ENCODE results near the gene MRPL44.

DNA sequence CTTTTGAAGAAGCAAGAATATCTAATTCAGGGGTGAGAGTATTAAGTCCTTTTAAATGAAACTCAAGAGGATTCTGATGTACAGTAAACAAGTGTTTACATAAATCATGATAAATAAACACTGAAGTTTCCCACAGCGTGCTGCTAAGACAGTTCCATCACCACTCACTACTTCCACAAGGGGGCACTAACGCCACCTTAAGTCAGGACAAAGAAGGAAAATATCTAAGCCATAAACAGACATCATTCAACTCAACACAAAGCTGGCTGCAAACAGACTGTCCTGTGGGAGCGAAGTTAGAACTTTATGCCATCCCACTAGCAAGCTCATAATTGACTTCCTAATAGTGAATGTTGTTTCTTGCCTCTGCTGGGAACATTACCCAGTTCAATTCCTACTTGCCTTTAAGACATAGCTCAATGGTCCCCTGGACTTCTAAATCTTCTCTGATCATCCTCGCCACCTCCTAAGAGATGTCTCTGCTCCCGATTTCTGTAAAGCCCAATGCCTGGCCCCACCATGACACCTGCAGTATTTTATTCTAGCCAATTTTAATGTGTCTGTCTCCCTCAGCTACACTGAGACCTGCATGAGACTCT, 36.5 kb downstream of the MRPL44 start:
- TF ChIP-seq, protein P1, sequence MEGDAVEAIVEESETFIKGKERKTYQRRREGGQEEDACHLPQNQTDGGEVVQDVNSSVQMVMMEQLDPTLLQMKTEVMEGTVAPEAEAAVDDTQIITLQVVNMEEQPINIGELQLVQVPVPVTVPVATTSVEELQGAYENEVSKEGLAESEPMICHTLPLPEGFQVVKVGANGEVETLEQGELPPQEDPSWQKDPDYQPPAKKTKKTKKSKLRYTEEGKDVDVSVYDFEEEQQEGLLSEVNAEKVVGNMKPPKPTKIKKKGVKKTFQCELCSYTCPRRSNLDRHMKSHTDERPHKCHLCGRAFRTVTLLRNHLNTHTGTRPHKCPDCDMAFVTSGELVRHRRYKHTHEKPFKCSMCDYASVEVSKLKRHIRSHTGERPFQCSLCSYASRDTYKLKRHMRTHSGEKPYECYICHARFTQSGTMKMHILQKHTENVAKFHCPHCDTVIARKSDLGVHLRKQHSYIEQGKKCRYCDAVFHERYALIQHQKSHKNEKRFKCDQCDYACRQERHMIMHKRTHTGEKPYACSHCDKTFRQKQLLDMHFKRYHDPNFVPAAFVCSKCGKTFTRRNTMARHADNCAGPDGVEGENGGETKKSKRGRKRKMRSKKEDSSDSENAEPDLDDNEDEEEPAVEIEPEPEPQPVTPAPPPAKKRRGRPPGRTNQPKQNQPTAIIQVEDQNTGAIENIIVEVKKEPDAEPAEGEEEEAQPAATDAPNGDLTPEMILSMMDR (IDR thresholded peaks at IDR 0.05; ENCODE audit: low read length) = peak; percentile 76
- no peak for TF ChIP-seq EZH2 (IDR thresholded peaks at IDR 0.05; ENCODE audit: borderline replicate concordance, low read length)

All from OCI-LY1 (cell line).